ENCODE measurements around the gene KDM5C.

KDM5C gene

GRCh38 chrX:53249408-53250042 lies 24.5 kb upstream of the KDM5C start:
- DNase-seq: no peak

GRCh38 chrX:53247928-53248327 lies 22.9 kb upstream of the KDM5C start:
- DNase-seq: no peak

GRCh38 chrX:53246231-53246630 lies 21.2 kb upstream of the KDM5C start:
- no peak for DNase-seq

- no peak for DNase-seq
Observed at GRCh38 chrX:53244610-53245009, 19.6 kb upstream of the KDM5C start.

- DNase-seq: no peak
Observed at GRCh38 chrX:53242310-53242709, 17.3 kb upstream of the KDM5C start.

GRCh38 chrX:53241558-53241957 lies 16.6 kb upstream of the KDM5C start:
- no peak for DNase-seq

GRCh38 chrX:53239474-53239873 lies 14.5 kb upstream of the KDM5C start:
- DNase-seq: no peak

GRCh38 chrX:53237056-53237455 lies 12.0 kb upstream of the KDM5C start:
- no peak for DNase-seq

- no peak for DNase-seq
Observed at GRCh38 chrX:53236025-53236679, 11.1 kb upstream of the KDM5C start.

GRCh38 chrX:53235566-53235965 lies 10.6 kb upstream of the KDM5C start:
- DNase-seq: no peak

GRCh38 chrX:53234484-53234883 lies 9.5 kb upstream of the KDM5C start:
- no peak for DNase-seq

- no peak for DNase-seq
Observed at GRCh38 chrX:53233536-53233935, 8.5 kb upstream of the KDM5C start.

- DNase-seq: no peak
Observed at GRCh38 chrX:53230116-53230515, 5.1 kb upstream of the KDM5C start.

- DNase-seq: no peak
Observed at GRCh38 chrX:53227224-53227765, 2.3 kb upstream of the KDM5C start.

GRCh38 chrX:53223955-53224859 lies 800 bp downstream of the KDM5C start:
- peak; percentile 52 for DNase-seq

GRCh38 chrX:53223068-53223693 lies 1.8 kb downstream of the KDM5C start:
- DNase-seq: peak; percentile 1

GRCh38 chrX:53211391-53211978 lies 13.5 kb downstream of the KDM5C start:
- DNase-seq: peak; percentile 22

GRCh38 chrX:53196678-53197077 lies 28.3 kb downstream of the KDM5C start:
- no peak for DNase-seq

- DNase-seq: no peak
Observed at GRCh38 chrX:53195401-53195800, 29.6 kb downstream of the KDM5C start.

- DNase-seq: no peak
Observed at GRCh38 chrX:53194308-53194707, 30.7 kb downstream of the KDM5C start.

- no peak for DNase-seq
Observed at GRCh38 chrX:53193093-53193492, 31.9 kb downstream of the KDM5C start.

- no peak for DNase-seq
Observed at GRCh38 chrX:53190363-53190960, 34.5 kb downstream of the KDM5C start.

Data from fibroblast of skin of right biceps (primary cell).